ENCODE measurements around the gene ZYX. TPM values are rescaled to one million over a fixed set of nuclear protein-coding genes. Genes with fewer than 3 reads are reported as not detected.

ZYX gene
- total and polyA plus RNA-seq, 2 experiments from 2014 or later: 31.8 to 202 TPM

DNA sequence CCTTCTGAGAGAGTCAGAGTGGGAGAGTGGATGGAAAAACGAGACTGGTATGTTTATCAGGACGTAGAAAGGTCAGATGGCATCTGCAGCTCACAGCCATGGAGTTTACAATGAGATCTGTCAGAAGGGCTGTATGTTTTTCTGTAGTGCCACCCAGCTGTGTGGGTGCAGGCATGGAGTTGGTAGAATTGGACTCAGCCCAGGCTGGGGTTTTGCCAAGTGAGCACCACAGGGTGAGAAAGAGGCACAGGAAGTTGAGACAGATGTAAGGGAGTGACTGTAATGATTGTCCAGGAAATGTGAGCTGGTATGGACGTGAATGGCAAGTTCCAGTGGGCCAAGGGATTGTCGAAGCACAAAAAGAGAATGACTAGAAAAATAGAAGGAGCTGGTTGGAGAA lies 9.1 kb upstream of the ZYX start:
- no peak overlapping the region for H3K4me2 ChIP-seq
- 72% methylated on average over 4 of the region's 4 CpGs for WGBS (ENCODE audit: low lambda C conversion rate, missing lambda C conversion rate)
- no peaks in the 10 kb centered on the region for H3K36me3 ChIP-seq (replicated peaks; ENCODE audit: insufficient read depth, low read depth)
- H3K4me1 ChIP-seq (ENCODE audit: insufficient read depth): peaks cover 8% of the 10 kb centered on the region
- no peaks in the 10 kb centered on the region for H3K79me2 ChIP-seq
- no peaks in the 10 kb centered on the region for H3K27me3 ChIP-seq
- no peak for DNase-seq (ENCODE audit: low spot score)
- no peaks in the 10 kb centered on the region for H3K9me2 ChIP-seq (replicated peaks; ENCODE audit: insufficient read depth)
- no peak for TF ChIP-seq EZH2phosphoT487 (IDR thresholded peaks at IDR 0.05; ENCODE audit: low read depth, severe bottlenecking, unreplicated experiment)
- no peak for TF ChIP-seq EZH2 (IDR thresholded peaks at IDR 0.05; ENCODE audit: borderline replicate concordance)
- no peak for TF ChIP-seq CTCF (IDR thresholded peaks at IDR 0.05; ENCODE audit: poor library complexity)
- no peak overlapping the region for H2AFZ ChIP-seq
- no peaks in the 10 kb centered on the region for H4K20me1 ChIP-seq (ENCODE audit: insufficient read depth, poor library complexity, severe bottlenecking)
- no peak overlapping the region for H3K27ac ChIP-seq
- no peaks in the 10 kb centered on the region for H3K9me3 ChIP-seq (ENCODE audit: low read depth)
- no peak overlapping the region for H3K4me3 ChIP-seq

DNA sequence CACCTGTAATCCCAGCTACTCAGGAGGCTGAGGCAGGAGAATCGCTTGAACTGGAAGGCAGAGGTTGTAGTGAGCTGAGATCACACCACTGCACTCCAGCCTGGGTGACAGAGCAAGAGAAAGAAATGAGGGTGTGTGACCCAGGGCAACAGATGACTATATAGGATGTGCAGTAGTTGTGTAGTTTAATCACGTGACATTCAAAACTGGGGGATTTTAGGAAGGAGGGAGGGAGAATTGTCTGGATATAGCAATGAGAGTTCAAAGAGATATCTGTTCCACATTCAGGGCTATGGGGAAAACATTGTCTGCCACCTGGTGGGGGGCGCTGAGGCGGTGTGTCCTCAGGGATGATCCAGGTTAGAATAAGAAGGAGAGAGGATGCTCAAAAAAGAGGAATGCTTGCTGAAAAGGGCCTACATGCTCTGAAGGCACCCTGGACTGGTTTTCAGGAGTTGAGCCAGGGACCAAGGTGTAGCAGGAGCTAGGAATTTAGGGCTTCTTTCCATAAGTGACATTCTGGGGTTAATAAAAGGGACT lies 7.8 kb upstream of the ZYX start:
- no peaks in the 10 kb centered on the region for H3K79me2 ChIP-seq
- WGBS (ENCODE audit: low lambda C conversion rate, missing lambda C conversion rate): 72% methylated on average over 4 of the region's 4 CpGs
- no peaks in the 10 kb centered on the region for H3K27me3 ChIP-seq
- no peak overlapping the region for H3K27ac ChIP-seq
- no peak for DNase-seq (ENCODE audit: low spot score)
- no peaks in the 10 kb centered on the region for H3K36me3 ChIP-seq (replicated peaks; ENCODE audit: insufficient read depth, low read depth)
- H4K20me1 ChIP-seq (ENCODE audit: insufficient read depth, poor library complexity, severe bottlenecking): no peaks in the 10 kb centered on the region
- no peak overlapping the region for H3K4me3 ChIP-seq
- H3K4me2 ChIP-seq: no peak overlapping the region
- H3K4me1 ChIP-seq (ENCODE audit: insufficient read depth): peaks cover 8% of the 10 kb centered on the region
- no peaks in the 10 kb centered on the region for H3K9me3 ChIP-seq (ENCODE audit: low read depth)
- TF ChIP-seq CTCF (IDR thresholded peaks at IDR 0.05; ENCODE audit: poor library complexity) (no peak), EZH2 (IDR thresholded peaks at IDR 0.05; ENCODE audit: borderline replicate concordance) (no peak), EZH2phosphoT487 (IDR thresholded peaks at IDR 0.05; ENCODE audit: low read depth, severe bottlenecking, unreplicated experiment) (no peak)
- no peak overlapping the region for H2AFZ ChIP-seq
- H3K9me2 ChIP-seq (replicated peaks; ENCODE audit: insufficient read depth): no peaks in the 10 kb centered on the region

DNA sequence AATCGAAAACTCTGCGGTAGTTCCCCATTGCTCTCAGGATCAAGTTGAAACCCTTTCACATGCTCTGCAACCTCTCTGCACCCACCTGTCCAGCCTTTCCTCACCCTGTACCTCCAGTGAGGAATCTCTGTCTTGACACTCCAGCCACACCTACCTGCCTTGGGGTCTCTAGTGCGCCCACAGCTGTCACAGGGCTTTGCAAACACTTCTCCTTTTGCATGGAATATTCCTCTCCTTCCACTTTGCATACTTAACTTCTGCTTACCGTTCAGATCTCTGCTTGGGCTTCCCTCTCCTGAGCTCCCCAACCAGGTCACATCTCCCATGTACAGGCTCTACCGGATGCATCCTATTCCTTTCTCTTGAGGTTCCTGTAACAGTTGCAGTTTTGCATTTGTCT lies 6.6 kb upstream of the ZYX start:
- Histone ChIP-seq H4K20me1 (ENCODE audit: insufficient read depth, poor library complexity, severe bottlenecking) (no peaks in the 10 kb centered on the region), H3K4me1 (ENCODE audit: insufficient read depth) (peaks cover 17% of the 10 kb centered on the region), H2AFZ (no peak overlapping the region), H3K9me3 (ENCODE audit: low read depth) (no peaks in the 10 kb centered on the region), H3K27ac (no peak overlapping the region), H3K4me2 (no peak overlapping the region), H3K9me2 (replicated peaks; ENCODE audit: insufficient read depth) (no peaks in the 10 kb centered on the region), H3K4me3 (no peak overlapping the region), H3K79me2 (peaks cover 9% of the 10 kb centered on the region), H3K36me3 (replicated peaks; ENCODE audit: insufficient read depth, low read depth) (no peaks in the 10 kb centered on the region), H3K27me3 (no peaks in the 10 kb centered on the region)
- WGBS (ENCODE audit: low lambda C conversion rate, missing lambda C conversion rate): 85% methylated on average over 5 of the region's 5 CpGs
- DNase-seq (ENCODE audit: low spot score): no peak
- TF ChIP-seq CTCF (IDR thresholded peaks at IDR 0.05; ENCODE audit: poor library complexity) (no peak), EZH2phosphoT487 (IDR thresholded peaks at IDR 0.05; ENCODE audit: low read depth, severe bottlenecking, unreplicated experiment) (no peak), EZH2 (IDR thresholded peaks at IDR 0.05; ENCODE audit: borderline replicate concordance) (no peak)
